Natural killer cell (primary cell): ENCODE measurements around the gene ALKBH4. TPM values are rescaled to one million over a fixed set of nuclear protein-coding genes. Genes with fewer than 3 reads are reported as not detected.
A peak's percentile ranks its signal among the peaks of the same experiment; 100 is the strongest.

ENCODE experiments used
- ATAC-seq, 3 donors: fragments of 150-1000 bp in 2 of 3; fragments of 200-7000 bp in 1 of 3; cut with Tn5 transposase; 1 replicate in 1 of 3; 2 replicates in 2 of 3; pipeline ENCODE4 v1.10.0; 2021; ENCODE audit warnings: mild to moderate bottlenecking in 2 of 3, moderate library complexity in 2 of 3
- DNase-seq, 2 donors: peaks; one replicate each; pipeline versions ENCODE4 v3.0.0 to v3.0.0-alpha.2; 2013 to 2021; ENCODE audit warnings: mixed read lengths in 1 of 2
- H3K27ac ChIP-seq: one replicate; pipeline ENCODE4 v1.5.1; 2013; ENCODE audit warnings: mild to moderate bottlenecking, low read length
- H3K27me3 ChIP-seq: one replicate; pipeline ENCODE4 v1.6.1; 2013; ENCODE audit warnings: low read length; ENCODE audit not compliant: control insufficient read depth, insufficient read depth
- H3K36me3 ChIP-seq: one replicate; pipeline ENCODE4 v1.6.1; 2013; ENCODE audit warnings: low read length; ENCODE audit not compliant: control insufficient read depth, insufficient read depth
- H3K4me1 ChIP-seq: one replicate; pipeline ENCODE4 v1.6.1; 2013; ENCODE audit warnings: low read length; ENCODE audit not compliant: control insufficient read depth, insufficient read depth
- H3K4me3 ChIP-seq: one replicate; pipeline ENCODE4 v1.5.1; 2013; ENCODE audit warnings: low read length
- H3K9me3 ChIP-seq: one replicate; pipeline ENCODE4 v1.6.1; 2013; ENCODE audit warnings: low read length; ENCODE audit not compliant: control insufficient read depth, insufficient read depth
- H3K27ac Mint-ChIP-seq, 2 donors: one replicate each; pipeline ENCODE4 v1.8.0; 2022; ENCODE audit warnings: mild to moderate bottlenecking in 2 of 2, mixed read lengths in 2 of 2, moderate library complexity in 1 of 2
- H3K27me3 Mint-ChIP-seq, 2 donors: one replicate each; pipeline ENCODE4 v1.8.0; 2022; ENCODE audit warnings: low read depth in 2 of 2, mixed read lengths in 2 of 2
- H3K36me3 Mint-ChIP-seq: one replicate; pipeline ENCODE4 v1.8.0; 2022; ENCODE audit warnings: mixed read lengths
- H3K4me1 Mint-ChIP-seq, 2 donors: one replicate each; pipeline ENCODE4 v1.8.0; 2022; ENCODE audit warnings: mixed read lengths in 2 of 2
- H3K4me3 Mint-ChIP-seq: one replicate; pipeline ENCODE4 v1.8.0; 2022; ENCODE audit warnings: mild to moderate bottlenecking, moderate library complexity, mixed read lengths
- H3K9me3 Mint-ChIP-seq, 2 donors: one replicate each; pipeline ENCODE4 v1.8.0; 2022; ENCODE audit warnings: mixed read lengths in 2 of 2
- CTCF ChIP-seq: fragments of 200-600 bp; IDR thresholded peaks from one replicate; pipeline ENCODE4 v1.8.0; 2022; ENCODE audit warnings: antibody characterized with exemption
- WGBS: methylation state at CpG from one replicate; pipeline ENCODE4 v1.1.7; 2013; ENCODE audit warnings: missing lambda C conversion rate; ENCODE audit not compliant: insufficient coverage; 5-methylcytosine and 5-hydroxymethylcytosine counted together
- intact Hi-C: fragments of 100-400 bp; cut with micrococcal nuclease; formaldehyde crosslinking; loops from one replicate; pipeline ENCODE4 v1.14.2; 2022
- total RNA-seq, 4 donors: library from RNA; stranded (reverse); fragments of 120-200 nt in 1 of 4; gene quantifications; one replicate each; pipeline versions ENCODE4 v1.2.3 to v1.2.4, GENCODE V29; 2013 to 2022

The ALKBH4 gene
- total RNA-seq, 3 donors from 2014 or later (not counting 1 experiment from before 2014, with no cell fraction given) = 4.1 to 9.2 (median 9.1) TPM

- intact Hi-C loops = no loop called here
- Mint-ChIP-seq H3K36me3 (peaks cover 7% of the 10 kb centered on the region), H3K4me3 (no peak overlapping the region), H3K27ac (peak overlapping the region; percentile 63 to 97), H3K9me3 (no peaks in the 10 kb centered on the region), H3K27me3 (no peaks in the 10 kb centered on the region), H3K4me1 (peaks cover 37 to 46% of the 10 kb centered on the region in 2 donors)
- ATAC-seq (no peak), DNase-seq (no peak)
- WGBS = 100% methylated on average over 4 of the region's 4 CpGs
- Histone ChIP-seq H3K27ac (no peak overlapping the region), H3K4me1 (peaks cover 48% of the 10 kb centered on the region), H3K27me3 (no peaks in the 10 kb centered on the region), H3K36me3 (peaks cover 13% of the 10 kb centered on the region), H3K9me3 (no peaks in the 10 kb centered on the region), H3K4me3 (no peak overlapping the region)
- TF ChIP-seq CTCF = no peak
These were observed 51.1 kb downstream of the ALKBH4 start for GRCh38 chr7:102413611-102414010.

DNA sequence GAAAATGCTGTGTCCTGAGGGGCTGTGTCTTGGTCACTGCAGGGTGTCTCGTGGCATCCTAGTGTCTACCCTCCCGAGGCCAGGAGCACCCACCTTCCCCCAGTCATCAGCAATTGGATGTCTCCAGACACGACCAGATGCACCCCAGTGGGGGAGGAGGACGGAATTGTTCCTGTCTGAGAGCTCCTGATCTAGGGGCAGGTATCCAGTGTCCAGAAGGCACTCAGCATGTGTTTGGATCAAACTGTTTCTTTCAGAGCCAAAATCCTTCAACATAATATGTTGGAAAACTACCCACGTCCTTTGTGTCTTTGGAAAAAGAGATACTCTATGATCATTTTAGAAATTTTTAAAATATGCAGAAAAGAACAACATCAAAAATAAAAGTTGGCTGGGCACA is 51.6 kb downstream of the ALKBH4 start:
- WGBS = 93% methylated on average over 5 of the region's 5 CpGs
- peaks cover 47% of the 10 kb centered on the region for H3K4me1 ChIP-seq
- Mint-ChIP-seq H3K4me3 (no peak overlapping the region), H3K36me3 (peaks cover 7% of the 10 kb centered on the region), H3K27me3 (no peaks in the 10 kb centered on the region), H3K27ac (peak overlapping the region; percentile 16 to 63), H3K9me3 (no peaks in the 10 kb centered on the region), H3K4me1 (peaks cover 36 to 42% of the 10 kb centered on the region in 2 donors)
- ATAC-seq (no peak), DNase-seq (no peak)
- no peak for TF ChIP-seq CTCF
- H3K4me3 ChIP-seq = no peak overlapping the region
- H3K36me3 ChIP-seq = peaks cover 17% of the 10 kb centered on the region
- no peak overlapping the region for H3K27ac ChIP-seq
- intact Hi-C loops = no loop called here
- no peaks in the 10 kb centered on the region for H3K27me3 ChIP-seq
- H3K9me3 ChIP-seq = no peaks in the 10 kb centered on the region

- H3K9me3 Mint-ChIP-seq = no peaks in the 10 kb centered on the region
- ATAC-seq (no peak), DNase-seq (peak in 1 of 2 donors; percentile 74)
- Histone ChIP-seq H3K9me3 (no peaks in the 10 kb centered on the region), H3K36me3 (peaks cover 22% of the 10 kb centered on the region), H3K4me1 (peaks cover 41% of the 10 kb centered on the region), H3K27ac (no peak overlapping the region), H3K27me3 (no peaks in the 10 kb centered on the region), H3K4me3 (no peak overlapping the region)
- no peaks in the 10 kb centered on the region for H3K27me3 Mint-ChIP-seq
- intact Hi-C loops = no loop called here
- no peak overlapping the region for H3K4me3 Mint-ChIP-seq
- WGBS = 71% methylated on average over 6 of the region's 6 CpGs
- H3K4me1 Mint-ChIP-seq = peaks cover 38 to 40% of the 10 kb centered on the region in 2 donors
- peaks cover 7% of the 10 kb centered on the region for H3K36me3 Mint-ChIP-seq
- peak; percentile 49 for TF ChIP-seq CTCF
- peak overlapping the region; percentile 16 to 63 for H3K27ac Mint-ChIP-seq
These were observed 52.1 kb downstream of the ALKBH4 start for GRCh38 chr7:102412548-102412947.

- no peaks in the 10 kb centered on the region for H3K9me3 Mint-ChIP-seq
- H3K27me3 ChIP-seq = no peaks in the 10 kb centered on the region
- H3K9me3 ChIP-seq = no peaks in the 10 kb centered on the region
- no peaks in the 10 kb centered on the region for H3K27me3 Mint-ChIP-seq
- TF ChIP-seq CTCF = no peak
- ATAC-seq = no peak
- peaks cover 35% of the 10 kb centered on the region for H3K36me3 ChIP-seq
- H3K27ac ChIP-seq = no peak overlapping the region
- WGBS = 95% methylated on average over 5 of the region's 5 CpGs
- DNase-seq = no peak
- H3K4me3 Mint-ChIP-seq = no peak overlapping the region
- intact Hi-C loops = no loop called here
- no peak overlapping the region for H3K4me3 ChIP-seq
- H3K27ac Mint-ChIP-seq = peak overlapping the region; percentile 73
- H3K4me1 Mint-ChIP-seq = peaks cover 22 to 26% of the 10 kb centered on the region in 2 donors
- H3K4me1 ChIP-seq = peaks cover 25% of the 10 kb centered on the region
- H3K36me3 Mint-ChIP-seq = peaks cover 7% of the 10 kb centered on the region
These were observed 53.7 kb downstream of the ALKBH4 start for GRCh38 chr7:102410918-102411317.
